ENCODE results near the gene CYTIP.
"Not testable (repeated sequence)": the region's sequence is repeated elsewhere in the genome, so short reads cannot be mapped to it uniquely, and the experiment has no call there.

Gene CYTIP

GRCh38 chr2:157424374-157424773, 19.5 kb downstream of the CYTIP start:
- no peak for DNase-seq (ENCODE audit: low read depth)

DNA sequence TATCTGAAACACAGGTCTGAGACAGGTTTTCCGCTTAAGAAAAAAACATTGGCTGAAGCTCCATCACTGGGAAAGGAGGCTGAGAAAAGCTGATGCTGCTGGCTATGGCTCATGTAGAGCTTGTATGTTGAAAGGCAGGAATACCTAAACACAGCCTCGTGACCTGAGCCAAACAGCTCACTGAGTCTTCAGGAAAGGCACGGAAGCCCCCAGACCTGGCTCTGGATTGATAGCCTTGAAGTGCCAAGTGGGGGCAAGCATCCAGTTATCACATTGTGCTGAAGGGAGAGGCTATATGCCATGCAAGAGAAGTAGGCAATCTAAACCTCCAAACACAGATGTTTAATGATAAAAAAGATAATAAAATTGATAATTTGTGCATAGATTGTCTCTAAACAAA, 21.9 kb downstream of the CYTIP start:
- DNase-seq (ENCODE audit: low read depth): no peak

DNA sequence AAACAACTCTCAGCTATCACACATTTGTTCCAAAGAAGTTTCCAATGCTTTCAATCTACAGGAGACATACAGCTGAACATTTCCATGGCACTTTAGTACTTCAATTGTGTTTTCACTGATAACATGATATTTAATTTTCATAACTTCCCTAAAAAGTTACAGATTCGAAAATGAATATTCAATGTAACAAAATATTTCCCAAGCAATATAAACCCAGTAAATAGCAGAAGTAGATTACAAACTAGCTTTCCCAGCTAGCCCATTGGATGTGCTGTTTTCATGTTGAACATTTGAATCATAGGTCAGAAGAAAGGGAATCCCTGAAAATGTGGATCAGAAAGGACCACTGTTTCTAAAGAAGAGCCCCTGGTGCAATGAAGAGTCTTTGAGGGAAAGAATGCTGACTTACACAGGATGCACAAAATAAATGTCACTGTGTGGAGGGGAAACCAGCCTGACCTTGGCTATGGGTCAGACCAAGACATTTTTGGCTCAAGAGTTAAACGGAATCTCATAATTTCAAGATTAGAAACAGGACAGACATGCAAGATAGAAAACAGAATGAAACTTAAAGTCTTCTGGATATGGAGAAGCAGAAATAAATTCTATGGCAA, 22.5 kb downstream of the CYTIP start:
- no peak for DNase-seq (ENCODE audit: low read depth)

DNA sequence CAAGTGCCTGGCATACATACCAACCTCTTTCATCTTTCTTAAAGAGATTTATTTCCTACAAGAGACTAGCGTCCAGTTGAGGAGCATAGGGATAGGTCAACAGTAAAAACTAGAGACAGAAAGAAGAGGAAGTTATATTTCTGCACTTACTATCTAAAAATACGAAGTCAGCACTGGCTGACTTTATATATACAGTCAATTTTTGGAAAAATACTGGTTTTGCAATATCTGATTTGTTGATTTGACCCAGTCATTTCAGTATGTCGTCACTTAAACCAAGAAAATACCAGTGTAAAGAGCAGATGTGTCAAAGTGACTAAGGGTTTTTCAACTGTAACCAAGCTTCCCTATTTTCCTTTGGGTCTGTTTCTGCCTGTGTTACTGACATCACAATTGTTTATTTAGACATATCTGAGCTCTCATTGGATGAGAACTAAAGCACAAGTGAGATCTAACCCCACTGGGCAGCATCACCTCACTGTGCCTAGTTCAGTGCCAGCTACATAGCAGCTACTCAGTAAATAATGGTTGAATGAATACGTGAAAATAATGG, 23.0 kb downstream of the CYTIP start:
- DNase-seq (ENCODE audit: low read depth): no peak

- DNase-seq (ENCODE audit: low read depth): no peak
These were observed 24.8 kb downstream of the CYTIP start for GRCh38 chr2:157419031-157419575.

GRCh38 chr2:157418239-157418641, 25.6 kb downstream of the CYTIP start:
- DNase-seq (ENCODE audit: low read depth): no peak

GRCh38 chr2:157415591-157416101, 28.2 kb downstream of the CYTIP start:
- no peak for DNase-seq (ENCODE audit: low read depth)

- no peak for DNase-seq (ENCODE audit: low read depth)
These were observed 29.8 kb downstream of the CYTIP start for GRCh38 chr2:157414050-157414449.

GRCh38 chr2:157413326-157414035, 30.4 kb downstream of the CYTIP start:
- DNase-seq (ENCODE audit: low read depth): no peak

- no peak for DNase-seq (ENCODE audit: low read depth)
These were observed 32.1 kb downstream of the CYTIP start for GRCh38 chr2:157411624-157412336.

DNA sequence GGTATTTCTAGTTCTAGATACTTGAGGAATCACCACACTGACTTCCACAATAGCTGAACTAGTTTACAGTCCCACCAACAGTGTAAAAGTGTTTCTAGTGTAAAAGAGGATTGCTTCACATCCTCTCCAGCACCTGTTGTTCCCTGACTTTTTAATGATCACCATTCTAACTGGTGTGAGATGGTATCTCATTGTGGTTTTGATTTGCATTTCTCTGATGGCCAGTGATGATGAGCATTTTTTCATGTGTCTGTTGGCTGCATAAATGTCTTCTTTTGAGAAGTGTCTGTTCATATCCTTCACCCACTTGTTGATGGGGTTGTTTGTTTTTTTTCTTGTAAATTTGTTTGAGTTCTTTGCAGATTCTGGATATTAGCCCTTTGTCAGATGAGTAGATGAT, 38.5 kb downstream of the CYTIP start:
- not testable (repeated sequence) for DNase-seq (ENCODE audit: low read depth)

DNA sequence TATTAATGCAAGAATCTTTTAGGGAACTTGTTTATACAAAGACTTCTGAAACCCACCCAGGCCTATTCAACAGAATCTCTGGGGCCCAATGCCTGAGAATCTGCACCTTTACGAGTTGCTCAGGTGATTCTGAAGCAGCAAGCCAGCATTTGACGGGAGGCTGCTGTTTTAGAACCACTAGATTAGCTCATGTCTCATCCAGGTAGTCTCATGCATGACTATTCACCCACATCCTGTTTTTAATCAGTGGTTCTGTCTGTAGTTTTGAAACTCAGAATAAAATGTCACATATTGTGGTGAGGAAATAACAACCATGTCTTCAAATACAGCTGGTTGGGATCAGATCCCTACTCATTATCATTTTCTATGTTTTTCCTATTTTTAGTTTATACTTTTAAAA, 39.5 kb downstream of the CYTIP start:
- no peak for DNase-seq (ENCODE audit: low read depth)

GRCh38 chr2:157402801-157403485, 40.9 kb downstream of the CYTIP start:
- not testable (repeated sequence) for DNase-seq (ENCODE audit: low read depth)

DNA sequence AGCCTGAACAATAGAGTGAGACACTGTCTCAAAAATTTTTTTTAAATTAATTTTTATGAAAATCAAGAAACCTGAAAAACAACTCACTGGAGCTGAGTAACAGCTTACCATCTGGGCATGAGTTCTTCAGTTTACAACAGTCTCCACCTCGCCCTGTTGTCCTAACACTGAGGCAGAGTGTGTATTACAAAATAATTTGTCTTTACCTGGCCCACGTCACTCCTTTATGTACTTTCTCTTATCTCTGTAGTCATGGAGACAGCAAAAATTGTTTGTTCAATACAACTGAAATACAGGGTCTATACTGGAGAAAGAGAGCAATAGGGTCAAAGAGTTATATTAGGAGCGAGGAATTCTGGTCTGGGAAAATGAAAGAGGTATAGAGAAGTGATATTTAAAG, 48.1 kb downstream of the CYTIP start:
- DNase-seq (ENCODE audit: low read depth): no peak

DNA sequence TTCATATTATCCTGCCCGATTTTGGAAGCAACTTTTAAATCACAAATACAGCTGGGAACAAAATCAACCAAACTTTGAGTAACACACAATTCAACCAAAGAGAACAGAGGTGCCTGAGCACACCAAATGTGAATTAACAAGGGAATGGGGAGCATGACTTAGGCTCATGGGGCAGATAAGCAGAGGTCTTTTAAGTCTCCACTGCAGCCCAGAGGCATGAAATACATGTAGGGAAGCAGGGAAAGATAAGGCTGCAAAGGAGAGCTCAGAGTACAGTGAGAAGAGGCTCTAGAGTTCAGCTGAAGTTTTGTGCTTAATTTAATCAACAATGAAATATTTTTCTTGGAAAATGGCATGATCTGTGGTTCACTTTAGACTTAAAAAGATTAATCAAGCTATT, 49.0 kb downstream of the CYTIP start:
- no peak for DNase-seq (ENCODE audit: low read depth)

DNA sequence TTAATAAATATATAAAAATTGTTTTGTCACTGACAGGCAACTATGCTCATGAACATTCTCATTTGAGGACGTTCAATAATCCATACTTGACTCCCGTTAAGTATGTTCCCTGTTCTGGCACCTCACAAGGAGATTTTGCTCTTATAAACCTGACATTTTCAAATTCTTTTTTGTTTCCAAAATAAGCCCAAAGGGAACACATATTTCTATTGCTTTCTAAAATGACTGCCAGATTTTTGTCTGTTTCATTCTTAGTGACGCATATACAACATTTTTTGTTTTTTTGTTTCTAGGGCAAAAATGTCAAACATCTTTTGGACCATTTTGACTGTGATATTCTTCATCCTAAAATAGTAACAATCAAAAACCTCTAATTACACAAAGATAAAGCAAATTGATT, 50.5 kb downstream of the CYTIP start:
- no peak for DNase-seq (ENCODE audit: low read depth)

GRCh38 chr2:157388827-157389226, 55.1 kb downstream of the CYTIP start:
- no peak for DNase-seq (ENCODE audit: low read depth)

- no peak for DNase-seq (ENCODE audit: low read depth)
These were observed 57.1 kb downstream of the CYTIP start for GRCh38 chr2:157386747-157387146.

DNA sequence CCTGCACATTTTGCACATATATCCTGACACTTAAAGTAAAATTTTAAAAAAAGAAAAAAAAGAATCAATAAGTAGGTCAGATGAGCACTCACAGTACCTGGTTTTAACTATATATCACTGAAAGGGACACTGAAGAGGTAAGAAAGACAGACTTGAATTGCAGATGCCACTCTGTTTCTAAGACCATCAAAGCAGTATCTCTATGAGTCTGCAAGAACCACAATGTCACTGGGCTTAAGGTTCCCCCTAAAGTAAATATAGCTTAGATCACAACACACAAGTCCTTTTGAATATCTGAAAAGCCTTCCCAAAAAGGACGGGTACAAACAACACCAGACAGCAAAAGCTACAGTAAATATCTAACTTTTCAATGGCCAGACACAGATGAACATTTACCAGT, 57.6 kb downstream of the CYTIP start:
- no peak for DNase-seq (ENCODE audit: low read depth)

- DNase-seq (ENCODE audit: low read depth): no peak
These were observed 66.0 kb downstream of the CYTIP start for GRCh38 chr2:157377861-157378260.

DNA sequence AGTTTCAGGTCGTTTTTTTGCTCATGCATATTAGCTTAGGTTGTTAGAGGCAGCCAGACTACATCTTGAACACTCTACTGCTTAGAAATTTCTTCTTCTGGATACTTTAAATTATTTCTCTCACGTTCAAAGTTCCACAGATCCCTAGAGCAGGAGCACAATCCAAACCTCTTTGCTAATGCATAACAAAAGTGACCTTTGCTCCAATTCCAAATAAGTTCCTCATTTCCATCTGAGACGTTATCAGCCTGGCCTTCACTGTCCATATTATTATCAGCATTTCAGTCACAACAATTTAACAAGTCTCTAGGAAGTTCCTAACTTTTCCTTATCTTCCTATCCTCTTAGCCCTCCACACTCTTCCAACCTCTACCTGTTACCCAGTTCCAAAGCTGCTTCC, 67.8 kb downstream of the CYTIP start:
- no peak for DNase-seq (ENCODE audit: low read depth)

DNA sequence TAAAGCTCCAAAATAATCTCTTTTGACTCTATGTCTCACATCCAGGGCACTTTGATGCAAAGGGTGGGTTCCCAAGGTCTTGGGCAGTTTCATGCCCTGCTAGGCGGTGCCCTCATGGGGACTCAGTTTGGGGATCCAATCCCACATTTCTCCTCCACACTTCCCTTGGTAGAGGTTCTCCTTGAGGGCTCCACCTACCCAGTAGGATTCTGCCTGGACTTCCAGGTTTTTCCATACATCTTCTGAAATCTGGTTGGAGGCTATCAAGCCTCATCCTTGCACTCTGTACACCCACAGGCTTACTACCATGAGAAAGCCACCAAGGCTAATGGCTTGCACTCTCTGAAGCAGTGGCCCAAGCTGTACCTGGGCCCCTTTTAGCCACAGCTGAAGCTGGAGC, 68.5 kb downstream of the CYTIP start:
- DNase-seq (ENCODE audit: low read depth): no peak

Measured in GM04503 (cell line).